Kidney glomerular epithelial cell (primary cell): ENCODE results near the gene P2RY6.
A peak's percentile ranks its signal among the peaks of the same experiment; 100 is the strongest.

Source experiments
- DNase-seq: peaks from one replicate; lab custom pipeline; 2025; lab: John Stamatoyannopoulos, UW

P2RY6 gene

GRCh38 chr11:73281201-73281741 lies 9.1 kb downstream of the P2RY6 start:
- DNase-seq, result no peak

- DNase-seq, result no peak
These were observed 9.9 kb downstream of the P2RY6 start for GRCh38 chr11:73281796-73282660.

GRCh38 chr11:73283276-73284000 lies 11.3 kb downstream of the P2RY6 start:
- DNase-seq, result no peak

GRCh38 chr11:73284106-73284505 lies 12.0 kb downstream of the P2RY6 start:
- DNase-seq, result no peak

- no peak for DNase-seq
These were observed 13.6 kb downstream of the P2RY6 start for GRCh38 chr11:73285721-73286120.

- no peak for DNase-seq
These were observed 14.2 kb downstream of the P2RY6 start for GRCh38 chr11:73286240-73286810.

- no peak for DNase-seq
These were observed 15.4 kb downstream of the P2RY6 start for GRCh38 chr11:73287400-73288101.

GRCh38 chr11:73288192-73288872 lies 16.2 kb downstream of the P2RY6 start:
- no peak for DNase-seq

- peak; percentile 65 for DNase-seq
These were observed 17.0 kb downstream of the P2RY6 start for GRCh38 chr11:73288873-73289707.

GRCh38 chr11:73290536-73290935 lies 18.4 kb downstream of the P2RY6 start:
- DNase-seq, result no peak

- DNase-seq, result no peak
These were observed 19.1 kb downstream of the P2RY6 start for GRCh38 chr11:73291196-73291595.

GRCh38 chr11:73291781-73292524 lies 19.8 kb downstream of the P2RY6 start:
- no peak for DNase-seq

- DNase-seq, result no peak
These were observed 20.4 kb downstream of the P2RY6 start for GRCh38 chr11:73292525-73292894.

GRCh38 chr11:73293356-73293936 lies 21.3 kb downstream of the P2RY6 start:
- no peak for DNase-seq

- DNase-seq, result no peak
These were observed 22.5 kb downstream of the P2RY6 start for GRCh38 chr11:73294604-73295003.

GRCh38 chr11:73295241-73295995 lies 23.3 kb downstream of the P2RY6 start:
- DNase-seq, result peak; percentile 61

GRCh38 chr11:73295996-73296318 lies 23.8 kb downstream of the P2RY6 start:
- no peak for DNase-seq

- DNase-seq, result no peak
These were observed 24.5 kb downstream of the P2RY6 start for GRCh38 chr11:73296501-73297230.
